Endothelial cell of umbilical vein (primary cell): ENCODE results near the gene PMVK. TPM values are rescaled to one million over a fixed set of nuclear protein-coding genes. Genes with fewer than 3 reads are reported as not detected.

Source experiments
- BruUV-seq: library from RNA; stranded (reverse); fragments of 400-500 nt; replicated peaks from 2 replicates; lab custom pipeline; 2021; lab: Mats Ljungman, UMichigan
- CTCF ChIA-PET: fragments of 300-600, 350-600 bp; sonication (Branson Sonifier 250); formaldehyde crosslinking; loops from one replicate; lab custom pipeline; 2021; ENCODE audit warnings: antibody characterized with exemption, inconsistent platforms; lab: Charles Lee
- POLR2A ChIA-PET: fragments of 300-600, 350-600 bp; sonication (Branson Sonifier 250); formaldehyde crosslinking; loops from one replicate; lab custom pipeline; 2021; ENCODE audit warnings: antibody characterized with exemption, inconsistent platforms; lab: Charles Lee
- DNase-seq: peaks from one replicate; pipeline ENCODE4 v3.0.0-alpha.2; 2011; ENCODE audit warnings: low read depth, low spot score
- FAIRE-seq: peaks from 2 replicates; lab custom pipeline; 2011; peaks lifted over from hg19 to GRCh38; lab: Jason Lieb, UNC
- H2AFZ ChIP-seq: 2 replicates; pipeline ENCODE4 v1.6.0; 2012; ENCODE audit warnings: low read depth, low read length, control low read depth, inconsistent platforms
- H3K27ac ChIP-seq: 2 replicates; pipeline ENCODE4 v1.5.1; 2011; ENCODE audit warnings: low read depth, mild to moderate bottlenecking, control low read depth, low read length, moderate library complexity; ENCODE audit not compliant: insufficient read depth
- H3K27me3 ChIP-seq, 2 experiments: 2 replicates each; pipeline versions ENCODE4 v1.6.0 to v1.6.1; 2011; ENCODE audit warnings: low read length in 2 of 2, mixed read lengths in 1 of 2; ENCODE audit not compliant: control insufficient read depth in 2 of 2, insufficient read depth in 2 of 2
- H3K36me3 ChIP-seq, 2 experiments: 2 replicates in 1 of 2; 3 replicates in 1 of 2; pipeline ENCODE4 v1.5.1; 2011; ENCODE audit warnings: low read length in 2 of 2, mild to moderate bottlenecking in 1 of 2, moderate library complexity in 1 of 2; ENCODE audit not compliant: control insufficient read depth in 2 of 2, insufficient read depth in 2 of 2; ENCODE audit errors: extremely low read depth in 1 of 2
- H3K4me1 ChIP-seq: 3 replicates; pipeline ENCODE4 v1.5.1; 2011; ENCODE audit warnings: mild to moderate bottlenecking, low read length; ENCODE audit not compliant: control insufficient read depth, insufficient read depth; ENCODE audit errors: extremely low read depth
- H3K4me2 ChIP-seq: 2 replicates; pipeline ENCODE4 v1.6.1; 2011; ENCODE audit warnings: low read length, control low read depth, mixed read lengths; ENCODE audit not compliant: insufficient read depth
- H3K4me3 ChIP-seq, 3 experiments: fragments of 200-600 bp in 1 of 3; sonication (generic), shearing (Covaris generic) in 1 of 3; replicated peaks in 1 of 3; 2 replicates each; pipeline ENCODE4 v1.5.1; 2011 to 2016; ENCODE audit warnings: control low read depth in 3 of 3, low read length in 3 of 3, mild to moderate bottlenecking in 2 of 3, inconsistent platforms in 1 of 3, low read depth in 1 of 3, moderate library complexity in 1 of 3; ENCODE audit not compliant: insufficient read depth in 1 of 3
- H3K79me2 ChIP-seq: 2 replicates; pipeline ENCODE4 v1.6.0; 2012; ENCODE audit warnings: low read length, inconsistent platforms; ENCODE audit not compliant: control insufficient read depth, insufficient read depth
- H3K9ac ChIP-seq: replicated peaks from 2 replicates; pipeline ENCODE3; 2011; ENCODE audit warnings: low read length, control low read depth; ENCODE audit not compliant: insufficient read depth; ENCODE audit errors: extremely low read depth
- H3K9me1 ChIP-seq: replicated peaks from 3 replicates; pipeline ENCODE4 v1.6.0; 2011; ENCODE audit warnings: mild to moderate bottlenecking, low read length; ENCODE audit not compliant: control insufficient read depth, insufficient read depth; ENCODE audit errors: extremely low read depth
- H3K9me3 ChIP-seq: replicated peaks from 2 replicates; pipeline ENCODE4 v1.5.1; 2012; ENCODE audit warnings: low read length, inconsistent platforms; ENCODE audit not compliant: control insufficient read depth, insufficient read depth
- H4K20me1 ChIP-seq: replicated peaks from 2 replicates; pipeline ENCODE3; 2011; ENCODE audit warnings: mild to moderate bottlenecking, low read length; ENCODE audit not compliant: control insufficient read depth, insufficient read depth; ENCODE audit errors: extremely low read depth
- CTCF ChIP-seq, 2 donors: IDR thresholded peaks; 1 replicate in 1 of 2; 2 replicates in 1 of 2; pipeline ENCODE4 v1.5.1; 2011; ENCODE audit warnings: low read length in 2 of 2, mild to moderate bottlenecking in 2 of 2, moderate library complexity in 2 of 2, control low read depth in 1 of 2, inconsistent platforms in 1 of 2, low read depth in 1 of 2; ENCODE audit not compliant: insufficient read depth in 1 of 2; ENCODE audit errors: extremely low read depth in 1 of 2
- EZH2 ChIP-seq: IDR thresholded peaks from 2 replicates; pipeline ENCODE4 v1.6.1; 2012; ENCODE audit warnings: borderline replicate concordance, low read depth, mild to moderate bottlenecking, moderate library complexity, low read length, inconsistent platforms; ENCODE audit not compliant: severe bottlenecking
- FOS ChIP-seq: IDR thresholded peaks from 2 replicates; pipeline ENCODE4 v1.6.1; 2011; ENCODE audit warnings: mild to moderate bottlenecking, low read length, moderate library complexity, borderline replicate concordance; ENCODE audit not compliant: insufficient read depth
- GATA2 ChIP-seq: IDR thresholded peaks from 2 replicates; pipeline ENCODE4 v1.7.0; 2011; ENCODE audit warnings: low read depth, mild to moderate bottlenecking, moderate library complexity, mixed read lengths, low read length; ENCODE audit not compliant: insufficient read length, insufficient read depth
- JUN ChIP-seq: IDR thresholded peaks from 2 replicates; pipeline ENCODE4 v1.6.1; 2011; ENCODE audit warnings: borderline replicate concordance, low read depth; ENCODE audit not compliant: insufficient read length, insufficient read depth
- MAX ChIP-seq: IDR thresholded peaks from 2 replicates; pipeline ENCODE4 v1.6.1; 2011; ENCODE audit not compliant: insufficient read depth, insufficient read length
- MYC ChIP-seq: IDR thresholded peaks from one replicate; pipeline ENCODE4 v1.6.1; 2011; ENCODE audit warnings: mild to moderate bottlenecking, low read depth, low read length
- POLR2A ChIP-seq: IDR thresholded peaks from 2 replicates; pipeline ENCODE4 v1.6.1; 2012; ENCODE audit warnings: low read depth, mild to moderate bottlenecking, control low read depth, low read length
- POLR2AphosphoS5 ChIP-seq: IDR thresholded peaks from 2 replicates; pipeline ENCODE4 v1.6.1; 2012; ENCODE audit warnings: low read depth, mild to moderate bottlenecking, control low read depth, low read length, moderate library complexity; ENCODE audit not compliant: insufficient read depth
- dilution Hi-C: fragments of 300-500 bp; cut with MboI; formaldehyde crosslinking; loops from one replicate; pipeline ENCODE4 v1.15.0; 2019; ENCODE audit warnings: low sequenced_read_pairs; ENCODE audit not compliant: extremely low pct_ligation_motif_present
- intact Hi-C: fragments of 100-400 bp; cut with micrococcal nuclease; formaldehyde crosslinking; loops from one replicate; pipeline ENCODE4 v1.10.0; 2022
- polyA plus RNA-seq, 4 experiments: library from polyadenylated mRNA; depleted of rRNA in 3 of 4; stranded (reverse) in 3 of 4; unstranded in 1 of 4; fragments of >200 nt; gene quantifications; 2 replicates each; pipeline versions ENCODE4 v1.2.1 to v1.2.3, GENCODE V29; 2011 to 2012; ENCODE audit warnings: missing spikeins in 1 of 4
- total RNA-seq: library from RNA; stranded (reverse); gene quantifications from 2 replicates; pipeline ENCODE4 v1.2.3, GENCODE V29; 2021

PMVK gene
- total and polyA plus RNA-seq, 2 donors (not counting 3 experiments of a cell fraction or from before 2014, with no cell fraction given) = 22.6 to 32.7 TPM

GRCh38 chr1:154931940-154932487 is 4.5 kb downstream of the PMVK start:
- Histone ChIP-seq H3K4me3 (no peak overlapping the region), H3K9me3 (no peaks in the 10 kb centered on the region), H4K20me1 (no peaks in the 10 kb centered on the region), H2AFZ (no peak overlapping the region), H3K4me2 (no peak overlapping the region), H3K36me3 (peaks cover 0 to 5% of the 10 kb centered on the region in 2 experiments), H3K9me1 (no peaks in the 10 kb centered on the region), H3K27me3 (no peaks in the 10 kb centered on the region), H3K4me1 (no peaks in the 10 kb centered on the region), H3K9ac (no peak overlapping the region), H3K79me2 (no peaks in the 10 kb centered on the region), H3K27ac (no peak overlapping the region)
- DNase-seq (no peak), FAIRE-seq (no peak)
- TF ChIP-seq MYC (no peak), POLR2AphosphoS5 (no peak), POLR2A (no peak), GATA2 (no peak)
- BruUV-seq = no TSS peak
- ChIA-PET POLR2A (no interaction called here), CTCF (no interaction called here)
- intact Hi-C loops (no loop called here), dilution Hi-C loops (no loop called here)

- ChIA-PET POLR2A (no interaction called here), CTCF (interaction anchor here (0.9 to 1.3 kb wide), 2 partner anchors 11 to 19 kb away, joined by 3 to 4 read pairs; partner anchors contain the start of gene PMVK)
- intact Hi-C loops (no loop called here), dilution Hi-C loops (no loop called here)
- Histone ChIP-seq H3K36me3 (peaks cover 0 to 18% of the 10 kb centered on the region in 2 experiments), H3K9me1 (no peaks in the 10 kb centered on the region), H3K27me3 (no peaks in the 10 kb centered on the region), H3K9me3 (no peaks in the 10 kb centered on the region), H3K4me2 (no peak overlapping the region), H3K4me1 (no peaks in the 10 kb centered on the region), H3K79me2 (no peaks in the 10 kb centered on the region), H3K4me3 (no peak overlapping the region), H2AFZ (no peak overlapping the region), H3K27ac (no peak overlapping the region), H4K20me1 (no peaks in the 10 kb centered on the region), H3K9ac (no peak overlapping the region)
- no TSS peak for BruUV-seq
- DNase-seq (no peak), FAIRE-seq (no peak)
- TF ChIP-seq JUN (no peak), POLR2A (no peak), CTCF (IDR thresholded peaks at IDR 0.05; ENCODE audit: extremely low read depth in 1 of 2, insufficient read depth in 1 of 2, low read depth in 1 of 2, low read length in 2 of 2) (no peak), FOS (no peak), POLR2AphosphoS5 (no peak), GATA2 (no peak), MYC (no peak), EZH2 (no peak), MAX (no peak)
Measured at GRCh38 chr1:154926201-154926600, 10.3 kb downstream of the PMVK start.
